Measurements from ENCODE around the gene CFAP119. TPM values are rescaled to one million over a fixed set of nuclear protein-coding genes. Genes with fewer than 3 reads are reported as not detected.

The CFAP119 gene
- total RNA-seq, 1 donor, result 2.9 TPM

DNA sequence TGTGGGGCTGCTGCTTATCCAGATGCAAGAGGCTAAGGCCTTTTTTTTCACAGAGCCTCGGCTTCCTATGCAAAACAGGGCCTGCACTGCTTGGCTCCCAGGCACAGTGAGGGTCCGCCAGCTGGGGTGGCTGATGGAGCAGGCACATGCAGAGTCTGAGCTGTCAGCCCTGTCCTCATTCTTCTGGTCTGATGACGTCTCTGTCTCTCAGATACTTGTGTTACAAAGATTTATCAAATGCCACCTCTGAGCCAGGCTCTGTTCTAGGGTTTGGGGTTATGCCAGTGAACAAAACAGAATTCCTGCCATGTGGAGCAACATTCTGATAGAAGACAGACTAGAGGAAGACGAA is 5.0 kb upstream of the CFAP119 start:
- H3K27ac ChIP-seq (ENCODE audit: low read depth, low read length), result no peak overlapping the region
- H3K4me2 ChIP-seq (ENCODE audit: insufficient read depth, low read length), result no peak overlapping the region
- H4K20me1 ChIP-seq (ENCODE audit: insufficient read depth, low read length), result peaks cover 23% of the 10 kb centered on the region
- no peak overlapping the region for H3K4me3 ChIP-seq (ENCODE audit: insufficient read depth, low read length)
- peaks cover 83% of the 10 kb centered on the region for H3K36me3 ChIP-seq (ENCODE audit: insufficient read depth, low read length)
- no peaks in the 10 kb centered on the region for H3K27me3 ChIP-seq (ENCODE audit: insufficient read depth, low read length)
- TF ChIP-seq, protein P1, sequence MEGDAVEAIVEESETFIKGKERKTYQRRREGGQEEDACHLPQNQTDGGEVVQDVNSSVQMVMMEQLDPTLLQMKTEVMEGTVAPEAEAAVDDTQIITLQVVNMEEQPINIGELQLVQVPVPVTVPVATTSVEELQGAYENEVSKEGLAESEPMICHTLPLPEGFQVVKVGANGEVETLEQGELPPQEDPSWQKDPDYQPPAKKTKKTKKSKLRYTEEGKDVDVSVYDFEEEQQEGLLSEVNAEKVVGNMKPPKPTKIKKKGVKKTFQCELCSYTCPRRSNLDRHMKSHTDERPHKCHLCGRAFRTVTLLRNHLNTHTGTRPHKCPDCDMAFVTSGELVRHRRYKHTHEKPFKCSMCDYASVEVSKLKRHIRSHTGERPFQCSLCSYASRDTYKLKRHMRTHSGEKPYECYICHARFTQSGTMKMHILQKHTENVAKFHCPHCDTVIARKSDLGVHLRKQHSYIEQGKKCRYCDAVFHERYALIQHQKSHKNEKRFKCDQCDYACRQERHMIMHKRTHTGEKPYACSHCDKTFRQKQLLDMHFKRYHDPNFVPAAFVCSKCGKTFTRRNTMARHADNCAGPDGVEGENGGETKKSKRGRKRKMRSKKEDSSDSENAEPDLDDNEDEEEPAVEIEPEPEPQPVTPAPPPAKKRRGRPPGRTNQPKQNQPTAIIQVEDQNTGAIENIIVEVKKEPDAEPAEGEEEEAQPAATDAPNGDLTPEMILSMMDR (IDR thresholded peaks at IDR 0.05; ENCODE audit: extremely low read depth, low read depth, low read length), result no peak
- H3K79me2 ChIP-seq (ENCODE audit: insufficient read depth, low read length), result peaks cover 36% of the 10 kb centered on the region
- H3K4me1 ChIP-seq (ENCODE audit: insufficient read depth, low read length), result peaks cover 16% of the 10 kb centered on the region
- H2AFZ ChIP-seq (ENCODE audit: low read length), result no peak overlapping the region
- peak; percentile 32 for DNase-seq (ENCODE audit: insufficient read length, low spot score, missing footprints)
- H3K9me3 ChIP-seq (ENCODE audit: low read depth, low read length), result no peaks in the 10 kb centered on the region

DNA sequence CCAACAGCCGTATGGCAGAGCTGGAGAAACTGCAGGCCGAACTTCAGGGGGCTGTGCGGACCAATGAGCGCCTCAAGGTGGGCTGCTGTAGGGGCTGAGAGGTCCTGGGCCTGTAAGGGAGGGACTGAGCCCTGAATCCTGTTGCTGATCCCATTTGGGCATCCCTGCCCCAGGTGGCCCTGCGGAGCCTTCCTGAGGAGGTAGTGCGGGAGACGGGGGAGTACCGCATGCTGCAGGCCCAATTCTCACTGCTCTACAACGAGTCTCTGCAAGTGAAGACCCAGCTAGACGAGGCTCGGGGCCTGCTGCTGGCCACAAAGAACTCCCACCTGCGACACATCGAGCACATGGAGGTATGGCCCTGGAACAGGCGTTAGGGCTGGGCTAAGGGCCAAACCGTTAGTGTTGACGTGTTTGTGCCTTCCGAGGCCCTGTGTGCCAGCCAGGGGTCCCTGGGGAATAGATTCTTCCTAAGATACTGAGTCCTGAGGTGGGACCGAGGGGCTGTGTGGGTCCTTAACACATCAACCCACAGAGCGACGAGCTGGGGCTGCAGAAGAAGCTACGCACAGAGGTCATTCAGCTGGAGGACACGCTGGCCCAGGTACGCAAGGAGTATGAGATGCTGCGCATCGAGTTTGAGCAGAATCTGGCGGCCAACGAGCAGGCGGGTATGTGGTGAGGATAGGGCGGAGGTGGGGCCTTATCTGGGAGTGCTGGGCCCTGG is 4.5 kb upstream of the CFAP119 start:
- Histone ChIP-seq H3K4me1 (ENCODE audit: insufficient read depth, low read length) (peaks cover 16% of the 10 kb centered on the region), H3K27ac (ENCODE audit: low read depth, low read length) (no peak overlapping the region), H3K79me2 (ENCODE audit: insufficient read depth, low read length) (peaks cover 36% of the 10 kb centered on the region), H3K4me3 (ENCODE audit: insufficient read depth, low read length) (no peak overlapping the region), H3K36me3 (ENCODE audit: insufficient read depth, low read length) (peaks cover 77% of the 10 kb centered on the region), H3K27me3 (ENCODE audit: insufficient read depth, low read length) (no peaks in the 10 kb centered on the region), H3K4me2 (ENCODE audit: insufficient read depth, low read length) (no peak overlapping the region), H4K20me1 (ENCODE audit: insufficient read depth, low read length) (peaks cover 23% of the 10 kb centered on the region), H2AFZ (ENCODE audit: low read length) (no peak overlapping the region), H3K9me3 (ENCODE audit: low read depth, low read length) (no peaks in the 10 kb centered on the region)
- TF ChIP-seq, protein P1 (IDR thresholded peaks at IDR 0.05; ENCODE audit: extremely low read depth, low read depth, low read length), result no peak
- peak; percentile 71 for DNase-seq (ENCODE audit: insufficient read length, low spot score, missing footprints)

DNA sequence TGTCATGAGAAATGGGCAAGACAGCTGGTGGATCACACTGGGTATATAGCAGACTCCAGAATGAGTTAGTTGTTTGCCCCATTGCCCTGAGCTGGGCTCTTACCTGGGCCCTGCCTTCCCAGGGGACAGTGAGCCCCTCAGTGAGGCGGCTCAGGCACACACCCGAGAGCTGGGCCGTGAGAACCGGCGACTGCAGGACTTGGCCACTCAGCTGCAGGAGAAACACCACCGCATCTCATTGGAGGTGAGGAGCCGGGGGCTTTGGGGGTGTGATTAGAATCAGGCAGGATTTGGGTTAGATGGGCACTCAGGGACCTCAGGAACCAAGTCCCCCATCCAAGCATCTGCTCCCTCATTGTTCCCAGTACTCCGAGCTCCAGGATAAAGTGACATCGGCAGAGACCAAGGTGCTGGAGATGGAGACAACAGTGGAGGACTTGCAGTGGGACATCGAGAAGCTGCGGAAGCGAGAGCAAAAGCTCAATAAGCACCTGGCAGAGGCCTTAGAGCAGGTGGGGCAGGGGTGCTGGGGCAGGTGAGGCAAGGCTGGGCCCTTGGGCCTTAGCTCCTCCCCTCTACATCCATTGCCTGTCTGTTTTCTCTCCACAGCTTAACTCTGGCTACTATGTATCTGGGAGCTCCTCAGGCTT is 3.1 kb upstream of the CFAP119 start:
- TF ChIP-seq, protein P1 (IDR thresholded peaks at IDR 0.05; ENCODE audit: extremely low read depth, low read depth, low read length), result no peak
- Histone ChIP-seq H4K20me1 (ENCODE audit: insufficient read depth, low read length) (peaks cover 23% of the 10 kb centered on the region), H3K36me3 (ENCODE audit: insufficient read depth, low read length) (peaks cover 67% of the 10 kb centered on the region)

DNA sequence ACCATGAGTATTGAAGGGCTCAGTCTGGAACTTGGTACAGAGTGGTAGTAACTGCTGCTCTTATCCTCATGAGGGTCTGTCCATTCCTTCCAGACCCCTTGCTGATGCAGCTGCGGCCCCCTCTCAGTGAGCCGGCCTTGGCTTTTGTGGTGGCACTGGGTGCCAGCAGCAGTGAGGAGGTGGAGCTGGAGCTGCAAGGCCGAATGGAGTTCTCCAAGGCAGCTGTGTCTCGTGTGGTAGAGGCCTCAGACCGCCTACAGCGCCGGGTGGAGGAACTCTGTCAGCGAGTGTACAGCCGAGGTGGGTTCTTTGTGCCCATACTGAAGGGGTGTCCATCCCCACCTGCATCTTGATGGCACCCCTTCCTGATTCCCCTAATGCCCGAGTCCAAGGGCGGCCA is 2.2 kb upstream of the CFAP119 start:
- no peaks in the 10 kb centered on the region for H3K9me3 ChIP-seq (ENCODE audit: low read depth, low read length)
- no peaks in the 10 kb centered on the region for H3K27me3 ChIP-seq (ENCODE audit: insufficient read depth, low read length)
- H3K36me3 ChIP-seq (ENCODE audit: insufficient read depth, low read length), result peaks cover 60% of the 10 kb centered on the region
- H3K27ac ChIP-seq (ENCODE audit: low read depth, low read length), result peak overlapping the region; percentile 91
- H3K4me3 ChIP-seq (ENCODE audit: insufficient read depth, low read length), result no peak overlapping the region
- peak; percentile 8 for DNase-seq (ENCODE audit: insufficient read length, low spot score, missing footprints)
- peak overlapping the region; percentile 100 for H3K4me2 ChIP-seq (ENCODE audit: insufficient read depth, low read length)
- H4K20me1 ChIP-seq (ENCODE audit: insufficient read depth, low read length), result peaks cover 23% of the 10 kb centered on the region
- peaks cover 36% of the 10 kb centered on the region for H3K79me2 ChIP-seq (ENCODE audit: insufficient read depth, low read length)
- TF ChIP-seq, protein P1 (IDR thresholded peaks at IDR 0.05; ENCODE audit: extremely low read depth, low read depth, low read length), result no peak
- no peak overlapping the region for H2AFZ ChIP-seq (ENCODE audit: low read length)
- peaks cover 25% of the 10 kb centered on the region for H3K4me1 ChIP-seq (ENCODE audit: insufficient read depth, low read length)

More for the DNA sequence above, 3.1 kb upstream of the CFAP119 start:
- peak; percentile 55 for DNase-seq (ENCODE audit: insufficient read length, low spot score, missing footprints)
- Histone ChIP-seq H3K27ac (ENCODE audit: low read depth, low read length) (no peak overlapping the region), H3K4me2 (ENCODE audit: insufficient read depth, low read length) (no peak overlapping the region), H3K4me3 (ENCODE audit: insufficient read depth, low read length) (no peak overlapping the region), H3K9me3 (ENCODE audit: low read depth, low read length) (no peaks in the 10 kb centered on the region), H3K27me3 (ENCODE audit: insufficient read depth, low read length) (no peaks in the 10 kb centered on the region), H3K79me2 (ENCODE audit: insufficient read depth, low read length) (peaks cover 36% of the 10 kb centered on the region), H2AFZ (ENCODE audit: low read length) (no peak overlapping the region), H3K4me1 (ENCODE audit: insufficient read depth, low read length) (peaks cover 25% of the 10 kb centered on the region)
